ENCODE data around the gene ZNF69. TPM values are rescaled to one million over a fixed set of nuclear protein-coding genes. Genes with fewer than 3 reads are reported as not detected.
A peak's percentile ranks its signal among the peaks of the same experiment; 100 is the strongest.
"Not testable (repeated sequence)": the region's sequence is repeated elsewhere in the genome, so short reads cannot be mapped to it uniquely, and the experiment has no call there.

ZNF69 gene
- total RNA-seq, 1 donor from 2014 or later, result 0.85 TPM

GRCh38 chr19:11948646-11949045 lies 61.1 kb downstream of the ZNF69 start:
- Histone ChIP-seq H3K27ac (no peak overlapping the region), H3K4me3 (peak overlapping the region in 1 of 2 donors; percentile 7), H3K9me3 (peaks cover 96 to 100% of the 10 kb centered on the region in 2 donors), H3K4me1 (no peaks in the 10 kb centered on the region), H3K27me3 (no peaks in the 10 kb centered on the region), H3K36me3 (peaks cover 58 to 70% of the 10 kb centered on the region in 2 donors)
- no peak for TF ChIP-seq CTCF (IDR thresholded peaks at IDR 0.05)
- intact Hi-C loops (cut with DNase I), result no loop called here
- DNase-seq (ENCODE audit: low spot score in 2 of 2), result no peak

- H3K27ac ChIP-seq, result no peak overlapping the region
- no peaks in the 10 kb centered on the region for H3K27me3 ChIP-seq
- DNase-seq (ENCODE audit: low spot score in 2 of 2), result no peak
- intact Hi-C loops (cut with DNase I), result no loop called here
- peaks cover 90 to 100% of the 10 kb centered on the region in 2 donors for H3K9me3 ChIP-seq
- peaks cover 54 to 64% of the 10 kb centered on the region in 2 donors for H3K36me3 ChIP-seq
- H3K4me3 ChIP-seq, result peak overlapping the region in 1 of 2 donors; percentile 18
- H3K4me1 ChIP-seq, result no peaks in the 10 kb centered on the region
- TF ChIP-seq CTCF (IDR thresholded peaks at IDR 0.05), result no peak
Observed at GRCh38 chr19:11949201-11949600, 61.6 kb downstream of the ZNF69 start.

- DNase-seq (ENCODE audit: low spot score in 2 of 2); H3K4me1 ChIP-seq; H3K27ac ChIP-seq; intact Hi-C loops (cut with DNase I); H3K27me3 ChIP-seq: not testable (repeated sequence)
- Histone ChIP-seq H3K9me3 (peaks cover 86 to 100% of the 10 kb centered on the region in 2 donors), H3K4me3 (peak overlapping the region in 1 of 2 donors; percentile 18), H3K36me3 (peaks cover 50 to 60% of the 10 kb centered on the region in 2 donors)
Observed at GRCh38 chr19:11949614-11950080, 62.1 kb downstream of the ZNF69 start.

GRCh38 chr19:11950312-11950711 lies 62.7 kb downstream of the ZNF69 start:
- peaks cover 43 to 53% of the 10 kb centered on the region in 2 donors for H3K36me3 ChIP-seq
- intact Hi-C loops (cut with DNase I), result no loop called here

More at GRCh38 chr19:11950312-11950711, 62.7 kb downstream of the ZNF69 start:
- no peak for TF ChIP-seq CTCF (IDR thresholded peaks at IDR 0.05)
- H3K9me3 ChIP-seq, result peaks cover 79 to 100% of the 10 kb centered on the region in 2 donors
- no peak overlapping the region for H3K27ac ChIP-seq
- H3K4me3 ChIP-seq, result peak overlapping the region in 1 of 2 donors; percentile 18
- DNase-seq (ENCODE audit: low spot score in 2 of 2), result no peak
- no peaks in the 10 kb centered on the region for H3K27me3 ChIP-seq
- H3K4me1 ChIP-seq, result no peaks in the 10 kb centered on the region

Other genes starting within 250 kb of the ZNF69 start
- gene ZNF823, start 148.8 kb upstream of the ZNF69 start, total RNA-seq, result 5.2 TPM
- gene ZNF441, start 120.8 kb upstream of the ZNF69 start, total RNA-seq, result 0.85 TPM
- not detected for gene ZNF491, start 89.3 kb upstream of the ZNF69 start, total RNA-seq
- gene ZNF440, start 73.5 kb upstream of the ZNF69 start, total RNA-seq, result 1.1 TPM
- 2.3 TPM for gene ZNF439, start 39.1 kb upstream of the ZNF69 start, total RNA-seq
- gene ZNF700, start 37.3 kb downstream of the ZNF69 start, total RNA-seq, result 4.4 TPM
- 2.8 TPM for gene ZNF763, start 77.3 kb downstream of the ZNF69 start, total RNA-seq
- not detected for gene ZNF433, start 147.9 kb downstream of the ZNF69 start, total RNA-seq
- gene ZNF878, start 165.2 kb downstream of the ZNF69 start, total RNA-seq, result not detected
- gene ZNF844, start 176.9 kb downstream of the ZNF69 start, total RNA-seq, result 8.0 TPM

Measured in ascending aorta (tissue), 2 donors.